T1000 (cell line): ENCODE measurements around the gene TSPAN3.

Experiments
- DNase-seq: peaks from one replicate; lab custom pipeline; 2025; ENCODE audit warnings: mixed read lengths; lab: John Stamatoyannopoulos, UW

Gene TSPAN3

GRCh38 chr15:77053709-77054108 lies 17.2 kb downstream of the TSPAN3 start:
- DNase-seq = no peak

- DNase-seq = no peak
Observed at GRCh38 chr15:77052556-77052955, 18.4 kb downstream of the TSPAN3 start.

DNA sequence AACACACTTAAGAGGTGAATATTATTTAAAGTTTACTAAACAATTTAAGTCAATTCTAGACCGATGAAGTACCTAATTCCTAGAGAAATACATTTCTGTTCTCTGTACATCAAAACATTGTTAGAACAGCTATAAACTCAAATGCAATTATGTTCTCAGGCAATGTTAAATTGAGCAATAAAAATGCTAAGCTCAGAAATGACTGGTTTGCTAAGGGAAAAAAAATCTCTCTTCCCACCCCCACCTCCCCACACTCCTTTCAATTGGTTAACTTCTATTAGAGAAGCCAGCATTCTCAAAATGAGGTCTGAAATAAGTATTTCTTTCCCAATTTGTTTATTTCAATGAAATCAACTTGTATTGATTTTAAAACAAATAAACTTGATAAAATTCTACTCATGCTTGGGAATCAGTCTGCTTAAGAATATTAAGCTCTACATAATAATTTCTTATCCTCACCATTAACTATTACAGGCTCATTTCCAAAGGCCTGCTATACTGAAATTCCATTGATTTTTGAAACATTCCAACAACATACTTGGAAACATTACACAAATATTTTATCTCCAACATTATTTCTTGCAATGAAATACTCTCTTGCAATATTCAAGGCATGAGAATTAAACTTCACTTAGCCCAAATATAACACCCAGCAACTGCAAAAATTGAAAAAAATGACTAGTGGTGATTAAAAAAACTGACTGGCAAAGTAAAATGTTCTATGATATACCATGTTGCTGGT lies 22.6 kb downstream of the TSPAN3 start:
- DNase-seq = no peak

GRCh38 chr15:77046704-77047412 lies 24.1 kb downstream of the TSPAN3 start:
- DNase-seq = no peak

DNA sequence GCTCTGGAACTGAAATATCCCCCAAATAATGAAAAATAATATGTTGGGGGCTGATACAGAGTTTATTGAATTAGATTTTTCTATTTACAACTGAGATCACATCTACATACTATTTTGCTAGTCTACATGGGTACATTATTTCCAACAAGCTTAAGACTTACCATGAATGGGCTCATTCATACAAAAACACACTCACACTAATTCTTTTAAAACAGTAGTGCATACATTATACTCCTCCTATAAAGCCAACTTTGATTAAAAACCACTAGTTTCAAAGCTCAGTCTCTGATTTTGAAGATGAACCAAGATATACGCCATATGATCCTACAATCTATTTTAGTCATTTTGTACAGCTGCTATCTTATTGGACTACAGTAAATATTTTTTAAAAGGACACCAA lies 24.9 kb downstream of the TSPAN3 start:
- no peak for DNase-seq

DNA sequence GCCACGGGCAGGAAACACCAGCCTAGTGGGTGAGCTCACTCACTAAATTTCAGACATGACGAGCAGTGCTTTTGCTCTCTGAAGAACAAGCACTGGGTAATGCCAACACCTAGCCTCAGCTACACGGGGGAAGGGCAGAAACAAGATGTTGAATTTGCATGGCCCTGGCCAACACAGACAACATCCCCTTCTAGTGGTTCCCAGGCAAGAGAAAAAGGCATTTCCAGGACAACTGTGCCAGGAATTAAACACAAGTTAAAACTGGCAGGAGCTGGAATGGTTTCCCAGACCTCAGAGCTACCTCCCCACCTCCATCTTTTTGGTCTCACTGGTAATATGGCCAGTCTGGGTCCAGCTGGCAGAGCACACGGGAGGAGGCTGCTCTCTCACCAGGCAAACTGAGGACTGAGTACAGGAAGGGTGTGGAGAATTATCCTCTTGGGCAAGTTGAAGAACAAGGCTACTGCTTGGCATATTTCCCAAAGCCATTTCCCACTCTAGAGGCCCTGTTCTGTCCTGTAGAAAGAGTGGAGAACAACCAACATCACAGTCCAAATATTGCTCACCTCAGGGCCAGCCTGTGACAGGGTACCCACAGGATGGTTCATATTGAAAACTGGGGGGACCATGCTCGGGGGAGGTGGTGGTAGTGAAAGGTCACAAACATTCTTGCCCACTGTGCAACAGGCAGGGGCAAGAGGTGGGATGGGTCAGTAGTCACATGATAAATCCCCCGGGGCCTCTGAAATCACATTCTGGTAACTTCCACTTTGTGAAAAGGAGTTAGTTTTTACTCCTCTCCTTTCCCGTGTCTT lies 26.5 kb downstream of the TSPAN3 start:
- no peak for DNase-seq

DNA sequence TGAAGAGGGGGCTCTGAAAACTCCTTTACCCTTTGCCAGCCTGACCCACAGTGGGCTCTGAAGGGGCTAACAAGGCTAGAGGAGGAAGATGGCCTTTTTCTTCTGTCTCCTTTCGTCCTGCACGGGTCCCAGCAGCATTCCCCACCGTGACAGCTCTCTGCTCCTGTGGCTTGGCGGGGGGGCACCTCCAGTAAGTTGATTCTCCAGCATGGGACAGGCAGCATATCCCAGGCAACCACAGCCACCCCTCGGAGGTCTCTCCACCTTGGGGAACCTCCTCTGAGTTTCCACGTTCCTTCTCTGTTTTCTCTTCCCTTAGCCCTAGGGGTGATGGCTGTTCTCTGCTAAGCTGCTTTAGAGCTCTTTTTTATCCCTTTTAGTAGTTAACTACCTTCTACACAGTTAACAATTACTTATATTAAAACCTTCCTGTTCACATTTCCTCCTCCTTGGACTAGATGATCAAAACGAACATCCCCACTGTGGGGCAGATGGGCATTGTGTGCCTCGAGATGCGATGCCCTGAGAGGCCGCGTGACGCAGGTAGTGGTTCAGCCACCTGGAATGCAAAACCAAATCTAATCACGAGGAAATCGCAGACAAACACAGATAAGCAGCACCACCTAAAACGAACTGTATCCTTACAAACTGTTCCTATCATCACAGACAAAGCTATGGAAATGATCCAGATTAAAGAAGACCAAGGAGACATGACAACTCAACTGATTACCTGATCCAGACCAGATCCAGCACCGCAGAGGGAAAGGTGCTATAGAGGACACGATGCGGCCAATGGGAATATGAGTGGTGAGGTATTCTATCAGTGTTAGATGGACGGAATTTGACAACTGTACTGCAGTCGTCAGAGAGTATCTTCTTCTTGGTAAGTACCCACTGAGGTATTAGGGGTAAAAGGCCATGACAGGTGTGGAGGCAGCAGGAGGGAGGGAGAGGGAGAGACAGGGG lies 27.7 kb downstream of the TSPAN3 start:
- no peak for DNase-seq

GRCh38 chr15:77042245-77042919 lies 28.5 kb downstream of the TSPAN3 start:
- no peak for DNase-seq

DNA sequence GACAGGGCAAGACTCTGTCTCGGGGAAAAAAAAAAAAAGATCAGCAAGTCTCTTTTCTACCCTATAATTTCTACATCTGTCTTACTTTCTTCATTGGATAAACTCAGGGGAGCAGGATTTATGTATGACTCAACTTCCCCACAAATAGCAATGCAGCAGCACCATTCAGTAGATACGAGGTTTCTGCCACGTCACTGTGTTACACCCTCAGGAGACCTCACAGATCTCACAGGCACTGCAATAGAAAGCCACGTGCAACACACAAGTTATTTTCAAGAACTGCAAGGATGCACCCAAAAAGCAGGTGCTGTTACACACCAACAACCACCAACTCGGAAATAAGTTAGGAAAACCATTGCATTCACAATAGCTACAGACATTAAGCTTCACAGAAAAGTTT lies 30.2 kb downstream of the TSPAN3 start:
- DNase-seq = no peak

GRCh38 chr15:77039848-77040247 lies 31.1 kb downstream of the TSPAN3 start:
- no peak for DNase-seq

- DNase-seq = no peak
Observed at GRCh38 chr15:77039217-77039533, 31.7 kb downstream of the TSPAN3 start.

DNA sequence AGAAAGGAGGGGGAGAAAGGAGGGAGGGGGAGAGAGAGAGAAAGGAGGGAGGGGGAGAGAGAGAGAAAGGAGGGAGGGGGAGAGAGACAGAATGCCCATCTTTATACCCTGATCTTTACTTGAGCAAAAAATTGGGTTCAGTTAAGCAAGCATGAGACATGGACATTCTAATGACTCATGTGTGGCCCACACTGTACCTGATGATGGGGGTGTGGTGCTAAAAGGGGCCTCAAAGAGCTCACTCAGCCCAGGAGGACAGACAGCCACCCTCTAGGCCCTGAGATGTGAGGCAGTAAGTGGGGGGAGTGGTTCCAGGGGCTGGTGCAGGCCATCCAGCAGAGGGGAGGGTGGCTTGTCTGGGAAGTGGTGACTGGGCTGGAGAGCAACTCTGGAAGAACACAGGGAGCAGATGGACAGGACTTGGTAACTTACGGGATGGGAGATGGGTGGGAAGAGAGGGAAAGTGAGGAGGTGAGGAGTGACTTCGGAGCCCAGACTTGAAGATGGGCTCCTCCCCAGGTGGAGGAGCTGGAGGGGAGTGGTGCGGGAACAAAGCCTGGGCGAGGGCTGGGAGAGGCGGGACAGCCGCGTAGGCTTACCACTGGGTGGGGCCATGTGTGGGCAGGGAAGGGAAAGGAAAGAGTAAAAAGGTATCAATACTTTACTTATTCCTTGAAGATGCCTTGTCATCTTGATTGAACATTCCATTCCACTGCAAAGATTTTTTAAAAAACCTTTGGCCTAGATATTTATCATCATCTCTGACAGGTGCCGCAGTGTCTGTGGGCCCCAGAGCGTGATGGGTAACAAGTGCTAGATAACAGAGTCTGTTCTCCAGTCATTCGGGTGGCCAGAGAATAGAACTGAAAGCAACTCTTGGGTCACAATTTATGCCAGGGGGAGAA lies 32.3 kb downstream of the TSPAN3 start:
- DNase-seq = no peak

DNA sequence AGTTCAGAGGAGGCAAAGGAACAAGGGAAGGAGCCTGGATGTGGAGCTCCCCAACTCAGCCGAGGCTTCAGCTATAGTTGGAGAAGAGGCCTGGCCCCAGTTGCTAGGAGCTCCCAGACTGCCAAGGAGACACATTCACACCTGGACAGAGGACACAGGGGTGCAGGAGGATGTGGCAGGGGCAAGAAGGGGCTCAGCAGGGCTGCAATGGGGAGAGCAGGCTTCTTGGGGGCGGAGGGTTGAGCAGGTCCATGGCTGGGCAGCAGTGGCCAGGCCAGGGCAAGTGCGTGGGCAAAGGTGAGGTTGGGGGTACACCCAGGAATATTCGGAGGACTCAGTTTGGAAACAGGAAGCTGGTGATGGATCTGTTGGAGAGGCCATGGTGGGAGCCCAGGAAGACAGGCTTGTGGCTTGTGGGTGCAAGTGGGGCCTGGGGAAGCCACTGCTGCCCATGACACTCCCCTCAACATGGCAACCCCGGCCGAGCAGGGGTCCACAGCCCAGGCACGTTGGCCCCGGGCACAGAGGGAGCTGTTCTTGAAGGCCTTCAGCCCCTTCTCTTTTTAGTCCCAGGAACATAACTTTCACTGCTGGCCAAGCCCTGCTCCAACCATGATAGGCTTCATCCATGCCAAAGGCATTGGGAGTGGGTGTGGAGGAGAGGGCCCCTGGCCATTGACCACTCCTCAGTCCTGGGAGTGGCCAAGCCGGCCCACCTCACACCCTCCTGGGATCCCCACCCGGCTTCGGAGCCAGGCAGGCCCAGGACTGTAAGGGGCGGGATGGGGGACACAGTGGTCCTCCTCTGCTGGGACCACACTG lies 33.3 kb downstream of the TSPAN3 start:
- DNase-seq = no peak

GRCh38 chr15:77036537-77037387 lies 34.1 kb downstream of the TSPAN3 start:
- DNase-seq = no peak

- no peak for DNase-seq
Observed at GRCh38 chr15:77035999-77036471, 34.9 kb downstream of the TSPAN3 start.

GRCh38 chr15:77035584-77035983 lies 35.3 kb downstream of the TSPAN3 start:
- no peak for DNase-seq

GRCh38 chr15:77034695-77035489 lies 36.0 kb downstream of the TSPAN3 start:
- DNase-seq = no peak
